ENCODE measurements around the gene SUN2.
A peak's percentile ranks its signal among the peaks of the same experiment; 100 is the strongest.

SUN2 gene

DNA sequence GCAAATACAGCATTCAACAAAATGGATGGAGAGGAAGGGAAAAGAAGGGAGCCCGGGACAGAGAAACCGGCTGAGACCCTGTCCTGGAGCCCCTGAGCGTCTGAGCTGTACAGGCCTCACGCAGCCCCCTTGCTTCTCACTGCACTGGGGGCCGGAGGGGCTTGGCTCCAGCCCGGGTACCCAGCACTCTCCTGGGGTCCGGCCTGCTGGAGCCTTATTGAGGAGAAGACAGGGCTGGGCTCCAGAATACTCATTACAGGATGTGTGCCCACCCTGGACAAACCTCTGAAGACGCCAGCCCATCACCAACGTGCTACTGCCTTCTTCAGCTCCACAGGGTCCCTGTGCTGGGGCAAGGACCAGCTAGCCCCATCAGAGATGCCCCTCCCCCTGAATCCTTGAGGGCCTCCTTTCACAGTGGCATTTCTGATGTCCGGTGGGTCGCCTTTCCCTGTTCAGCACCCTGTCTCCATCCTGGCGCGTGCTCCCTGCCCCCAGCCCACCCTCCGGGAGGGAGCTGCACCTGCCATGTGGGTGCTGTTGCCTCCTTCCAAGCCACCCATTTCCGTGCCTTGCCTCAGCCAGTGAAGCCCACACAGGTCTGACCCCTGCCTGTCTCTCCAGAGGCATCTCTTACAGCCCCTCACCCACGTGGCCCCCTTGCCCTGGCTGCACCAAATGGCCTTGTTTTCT is 14.6 kb upstream of the SUN2 start:
- H3K4me3 ChIP-seq (ENCODE audit: low read length): no peak overlapping the region
- TF ChIP-seq, protein P1, sequence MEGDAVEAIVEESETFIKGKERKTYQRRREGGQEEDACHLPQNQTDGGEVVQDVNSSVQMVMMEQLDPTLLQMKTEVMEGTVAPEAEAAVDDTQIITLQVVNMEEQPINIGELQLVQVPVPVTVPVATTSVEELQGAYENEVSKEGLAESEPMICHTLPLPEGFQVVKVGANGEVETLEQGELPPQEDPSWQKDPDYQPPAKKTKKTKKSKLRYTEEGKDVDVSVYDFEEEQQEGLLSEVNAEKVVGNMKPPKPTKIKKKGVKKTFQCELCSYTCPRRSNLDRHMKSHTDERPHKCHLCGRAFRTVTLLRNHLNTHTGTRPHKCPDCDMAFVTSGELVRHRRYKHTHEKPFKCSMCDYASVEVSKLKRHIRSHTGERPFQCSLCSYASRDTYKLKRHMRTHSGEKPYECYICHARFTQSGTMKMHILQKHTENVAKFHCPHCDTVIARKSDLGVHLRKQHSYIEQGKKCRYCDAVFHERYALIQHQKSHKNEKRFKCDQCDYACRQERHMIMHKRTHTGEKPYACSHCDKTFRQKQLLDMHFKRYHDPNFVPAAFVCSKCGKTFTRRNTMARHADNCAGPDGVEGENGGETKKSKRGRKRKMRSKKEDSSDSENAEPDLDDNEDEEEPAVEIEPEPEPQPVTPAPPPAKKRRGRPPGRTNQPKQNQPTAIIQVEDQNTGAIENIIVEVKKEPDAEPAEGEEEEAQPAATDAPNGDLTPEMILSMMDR (conservative IDR thresholded peaks at IDR 0.05; ENCODE audit: low read depth, low read length): no peak
- DNase-seq (ENCODE audit: low read depth): no peak

DNA sequence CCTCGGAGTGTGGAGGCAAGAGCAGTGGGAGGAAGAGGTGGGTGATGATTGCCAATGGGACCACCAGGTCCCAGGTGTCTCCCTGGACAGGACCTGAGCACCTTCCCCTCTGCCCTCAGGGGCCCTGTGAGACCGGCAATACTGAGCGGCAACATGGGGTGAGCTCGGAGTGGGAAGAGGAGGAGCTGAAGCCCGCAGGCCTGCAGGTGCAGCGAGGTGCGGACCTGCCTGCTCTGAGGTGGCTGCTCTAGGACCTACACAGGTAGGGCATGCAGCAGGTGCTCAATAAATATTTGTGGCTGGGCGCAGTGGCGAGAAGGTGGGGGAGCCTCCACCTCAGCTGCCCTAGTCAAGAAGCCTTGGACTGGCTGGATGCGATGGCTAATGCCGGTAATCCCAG is 12.2 kb upstream of the SUN2 start:
- TF ChIP-seq, protein P1 (conservative IDR thresholded peaks at IDR 0.05; ENCODE audit: low read depth, low read length): no peak
- no peak overlapping the region for H3K4me3 ChIP-seq (ENCODE audit: low read length)
- no peak for DNase-seq (ENCODE audit: low read depth)

DNA sequence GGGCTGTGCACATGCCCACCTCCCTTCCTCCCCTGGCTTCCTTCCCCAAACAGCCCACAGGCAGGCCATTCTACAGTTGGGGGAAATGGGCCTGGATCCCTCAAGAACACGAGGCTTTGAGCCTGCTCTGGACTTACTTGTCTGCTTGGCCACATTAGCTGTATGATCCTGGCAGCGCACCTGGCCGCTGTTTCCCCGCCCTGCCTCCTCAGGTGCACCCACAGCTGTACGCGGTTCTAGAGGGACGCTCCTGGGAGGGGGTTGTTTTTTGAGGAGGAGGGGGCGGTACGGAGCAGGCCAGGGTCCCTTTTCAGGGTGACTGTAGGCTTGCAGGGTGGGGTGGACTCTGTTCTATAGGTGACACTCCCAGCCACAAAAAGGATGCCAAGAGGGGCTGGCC is 11.5 kb upstream of the SUN2 start:
- H3K4me3 ChIP-seq (ENCODE audit: low read length): no peak overlapping the region
- TF ChIP-seq, protein P1 (conservative IDR thresholded peaks at IDR 0.05; ENCODE audit: low read depth, low read length): no peak
- no peak for DNase-seq (ENCODE audit: low read depth)

DNA sequence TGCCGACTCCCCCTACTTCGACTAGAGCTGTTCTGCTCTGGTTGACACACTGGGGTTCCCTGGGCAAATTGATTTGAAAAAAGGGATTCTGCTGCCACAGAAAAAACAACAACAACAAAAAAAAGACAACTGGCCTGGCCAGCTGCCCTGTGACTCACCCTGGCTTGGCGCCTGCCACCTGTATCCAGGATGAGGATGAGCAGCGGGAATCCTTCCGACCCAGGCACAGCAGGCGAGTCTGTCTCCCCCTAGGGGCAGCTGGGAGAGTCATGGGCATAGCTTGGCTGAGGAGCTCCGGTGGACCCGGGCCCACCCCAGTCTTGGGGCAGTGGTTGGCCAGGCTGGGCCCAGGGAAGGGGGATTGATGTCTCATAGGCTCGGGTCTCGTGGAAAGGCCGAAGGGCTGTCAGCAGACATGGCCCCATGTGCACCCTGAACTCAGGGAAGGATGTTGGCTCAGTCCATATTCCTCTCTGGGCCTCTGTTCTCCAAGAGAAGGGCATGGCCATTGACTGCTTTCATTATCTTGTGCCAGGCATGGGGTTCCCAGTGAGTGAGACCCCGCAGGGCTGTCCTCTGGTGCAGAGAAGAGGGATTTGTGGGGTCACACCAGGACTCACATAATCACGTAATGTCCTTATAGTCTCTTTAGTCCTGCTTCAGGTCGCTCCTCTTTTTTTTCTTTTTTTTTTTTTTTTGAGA is 10.4 kb upstream of the SUN2 start:
- TF ChIP-seq, protein P1 (conservative IDR thresholded peaks at IDR 0.05; ENCODE audit: low read depth, low read length): peak; percentile 93
- H3K4me3 ChIP-seq (ENCODE audit: low read length): no peak overlapping the region
- DNase-seq (ENCODE audit: low read depth): no peak

DNA sequence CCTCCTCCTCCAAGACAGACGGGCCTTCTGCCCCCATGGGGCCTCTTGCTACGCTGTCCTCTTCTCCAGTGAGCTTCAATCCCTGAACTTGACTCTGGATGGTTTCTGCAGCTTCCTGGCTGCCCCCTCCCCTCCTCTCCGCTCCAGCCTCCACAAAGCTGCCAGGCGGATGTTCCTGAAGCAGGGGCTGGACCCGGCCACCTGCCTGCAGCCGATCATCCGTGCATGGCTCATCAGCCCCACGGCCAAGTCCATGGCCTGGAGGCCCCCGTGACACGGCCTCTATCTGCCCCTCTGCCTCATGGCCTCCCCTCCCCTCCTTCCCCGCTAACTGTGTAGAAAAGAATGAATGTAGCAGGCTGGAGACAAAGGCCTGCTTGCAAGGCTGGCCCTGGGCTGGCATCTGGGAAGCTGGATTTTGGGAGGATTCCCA is 6.8 kb upstream of the SUN2 start:
- no peak for DNase-seq (ENCODE audit: low read depth)
- TF ChIP-seq, protein P1 (conservative IDR thresholded peaks at IDR 0.05; ENCODE audit: low read depth, low read length): no peak

DNA sequence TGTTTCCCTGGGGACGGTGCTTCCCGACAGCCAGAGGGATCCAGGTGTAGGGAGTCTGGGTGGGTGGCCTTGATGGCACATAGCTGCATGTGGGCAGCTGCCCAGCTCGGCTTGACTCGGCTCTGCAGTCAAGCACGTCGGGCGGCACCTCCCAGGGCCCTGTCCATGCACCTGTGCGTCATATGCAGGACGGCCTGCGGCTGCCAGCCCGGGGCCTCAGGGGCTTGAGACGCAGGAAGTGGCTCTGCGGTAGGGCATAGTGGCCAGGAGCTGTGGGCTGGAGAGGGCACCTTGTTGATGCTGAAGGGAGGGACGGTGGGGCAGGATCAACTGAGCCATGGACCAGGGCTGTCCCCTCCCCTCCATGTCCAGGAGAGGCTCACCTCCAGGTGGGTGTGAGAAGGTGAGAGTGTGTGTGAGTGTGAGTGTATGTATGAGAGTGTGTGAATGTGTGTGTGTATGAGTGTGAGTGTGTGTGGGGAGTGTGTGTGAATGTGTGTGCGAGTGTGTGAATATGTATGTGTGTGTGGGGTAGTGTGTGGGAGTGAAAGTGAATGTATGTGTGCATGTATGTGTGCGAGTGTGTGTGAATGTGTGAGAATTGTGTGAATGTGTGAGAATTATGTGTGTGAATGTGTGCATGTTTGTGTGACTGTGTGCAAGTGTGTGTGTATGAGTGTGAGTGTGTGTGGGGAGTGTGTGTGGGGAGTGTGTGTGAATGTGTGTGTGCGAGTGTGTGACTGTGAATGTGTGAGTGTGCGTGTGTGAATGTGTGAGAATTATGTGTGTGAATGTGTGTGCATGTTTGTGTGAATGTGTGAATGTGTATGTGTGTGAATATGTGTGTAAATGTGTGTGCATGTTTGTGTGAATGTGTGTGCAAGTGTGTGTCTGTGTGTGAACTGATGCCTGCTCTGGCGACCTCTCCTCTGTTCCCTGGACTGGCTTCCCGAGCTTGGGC is 5.7 kb upstream of the SUN2 start:
- no peak overlapping the region for H3K4me3 ChIP-seq (ENCODE audit: low read length)
- TF ChIP-seq, protein P1 (conservative IDR thresholded peaks at IDR 0.05; ENCODE audit: low read depth, low read length): no peak
- DNase-seq (ENCODE audit: low read depth): no peak

More for the DNA sequence above, 6.8 kb upstream of the SUN2 start:
- H3K4me3 ChIP-seq (ENCODE audit: low read length): no peak overlapping the region

All from retinal pigment epithelial cell (primary cell).